HG03060 (cell line): Measurements from ENCODE around the gene SLC39A11.
"Not testable (repeated sequence)": the region's sequence is repeated elsewhere in the genome, so short reads cannot be mapped to it uniquely, and the experiment has no call there.

Experiments used
- ATAC-seq: cut with Tn5 transposase; IDR thresholded peaks from one replicate; pipeline ENCODE4 v1.9.1; 2021; ENCODE audit warnings: low read depth, moderate number of reproducible peaks; ENCODE audit not compliant: unreplicated experiment

The SLC39A11 gene

DNA sequence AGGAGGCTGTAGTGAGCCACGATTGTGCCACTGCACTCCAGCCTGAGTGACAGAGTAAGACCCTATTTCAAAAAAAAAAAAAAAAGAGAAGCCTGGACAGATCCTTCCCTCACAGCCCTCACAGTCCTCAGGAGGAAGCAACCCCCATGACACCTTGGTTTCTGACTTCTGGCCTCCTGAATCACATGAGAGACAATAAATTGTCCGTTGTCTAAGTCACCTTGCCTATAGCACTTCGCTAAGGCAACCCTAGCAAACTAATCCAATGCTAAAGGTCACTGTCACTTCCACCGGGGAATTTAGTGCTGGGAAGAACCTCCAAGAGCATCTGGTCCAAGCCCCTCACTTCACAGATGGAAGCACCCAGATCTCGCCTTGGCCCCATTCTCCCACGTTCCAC lies 18.9 kb upstream of the SLC39A11 start:
- no peak for ATAC-seq

GRCh38 chr17:73107191-73107590 lies 14.7 kb upstream of the SLC39A11 start:
- no peak for ATAC-seq

DNA sequence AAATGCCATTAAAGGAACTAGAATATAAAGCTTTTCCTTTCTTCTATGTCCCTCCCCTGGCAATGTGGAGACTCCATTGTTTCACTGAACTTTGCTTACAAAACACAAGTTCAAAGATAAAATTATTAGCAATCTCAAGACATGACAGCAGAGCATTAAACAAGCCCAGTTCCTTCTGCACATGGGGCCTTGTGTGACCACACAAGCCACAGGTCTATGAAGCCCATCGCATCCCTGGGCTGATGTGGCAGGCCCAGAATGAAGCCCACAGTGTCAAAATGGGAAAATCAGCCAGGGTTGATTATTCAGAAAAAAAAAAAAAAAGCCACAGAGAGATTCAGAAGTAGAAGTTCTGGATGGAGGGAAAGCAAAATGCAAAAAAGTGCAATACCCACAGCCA lies 12.9 kb upstream of the SLC39A11 start:
- ATAC-seq = no peak

- no peak for ATAC-seq
Measured at GRCh38 chr17:73104450-73104849, 12.0 kb upstream of the SLC39A11 start.

- ATAC-seq = no peak
Measured at GRCh38 chr17:73103641-73104335, 11.3 kb upstream of the SLC39A11 start.

DNA sequence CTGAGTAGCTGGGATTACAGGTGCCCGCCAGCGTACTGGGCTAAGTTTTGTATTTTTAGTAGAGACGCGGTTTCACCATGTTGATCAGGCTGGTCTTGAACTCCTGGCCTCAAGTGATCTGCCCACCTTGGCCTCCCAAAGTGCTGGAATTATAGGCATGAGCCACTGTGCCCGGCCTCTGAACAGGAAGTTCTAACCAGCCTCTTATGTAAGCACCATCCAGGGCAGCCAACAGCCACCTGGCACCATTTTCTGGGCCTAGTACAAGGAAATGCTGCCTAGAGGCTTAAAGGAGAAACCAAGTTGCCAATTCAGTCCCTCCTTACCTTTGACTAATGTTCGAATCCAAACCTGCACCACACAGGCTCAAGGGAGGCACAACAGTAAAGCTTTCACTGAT lies 8.5 kb upstream of the SLC39A11 start:
- no peak for ATAC-seq

DNA sequence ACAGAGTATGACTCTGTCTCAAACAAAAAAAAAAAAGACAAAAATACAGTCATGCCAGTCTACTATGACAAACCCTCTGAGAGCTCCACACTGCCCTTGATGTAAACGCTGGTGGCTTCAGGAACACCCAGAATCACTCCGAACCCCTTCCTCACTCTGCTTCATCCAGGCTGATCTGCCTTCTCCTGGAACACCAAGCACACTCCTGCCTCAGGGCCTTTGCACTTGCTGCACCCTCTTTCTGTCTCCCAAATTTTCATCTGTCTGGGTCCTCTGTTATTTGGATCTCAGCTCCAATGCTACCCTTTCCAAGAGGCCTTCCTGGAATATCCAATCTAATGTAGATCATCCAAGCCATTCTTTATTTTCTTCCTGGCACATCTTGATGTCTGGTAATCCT lies 7.9 kb upstream of the SLC39A11 start:
- no peak for ATAC-seq

- ATAC-seq = no peak
Measured at GRCh38 chr17:73099511-73099910, 7.0 kb upstream of the SLC39A11 start.

DNA sequence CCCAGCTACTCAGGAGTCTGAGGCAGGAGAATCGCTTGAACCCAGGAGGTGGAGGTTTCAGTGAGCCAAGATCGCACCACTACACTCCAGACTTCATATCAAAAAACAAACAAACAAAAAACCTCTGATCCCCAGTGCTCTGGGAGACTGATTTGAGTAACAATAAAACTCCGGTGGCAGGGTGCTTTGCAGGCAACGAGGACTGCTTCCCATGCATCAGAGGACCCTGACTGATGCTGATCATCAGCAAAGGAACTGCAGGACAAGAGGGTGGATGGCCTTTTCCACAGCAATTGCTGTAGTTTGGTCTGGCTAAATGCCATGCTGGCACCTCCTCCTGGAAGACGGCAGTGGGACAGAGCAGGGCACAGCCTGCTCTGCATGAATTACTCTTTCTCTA lies 6.4 kb upstream of the SLC39A11 start:
- ATAC-seq = no peak

- ATAC-seq = not testable (repeated sequence)
Measured at GRCh38 chr17:73097973-73098765, 5.7 kb upstream of the SLC39A11 start.

GRCh38 chr17:73096866-73097265 lies 4.4 kb upstream of the SLC39A11 start:
- ATAC-seq = no peak

- ATAC-seq = no peak
Measured at GRCh38 chr17:73096211-73096610, 3.7 kb upstream of the SLC39A11 start.

DNA sequence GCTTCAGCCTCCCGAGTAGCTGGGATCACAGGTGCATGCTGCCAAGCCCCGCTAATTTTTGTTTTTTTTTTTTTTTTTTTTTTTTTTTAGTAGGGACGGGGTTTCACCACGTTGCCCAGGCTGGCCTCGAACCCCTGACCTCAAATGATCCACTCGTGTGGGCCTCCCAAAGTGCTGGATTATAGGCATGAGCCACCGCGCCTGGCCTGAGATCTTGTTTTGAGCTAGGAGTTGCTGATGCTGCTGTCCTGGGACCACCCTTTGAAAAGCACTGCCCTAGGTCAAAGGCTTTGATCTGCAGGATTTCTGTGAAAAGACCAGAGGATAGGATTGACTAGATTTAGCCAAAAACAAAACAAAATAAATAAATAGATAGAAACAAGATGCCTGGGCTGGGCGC lies 798 bp upstream of the SLC39A11 start:
- no peak for ATAC-seq

- no peak for ATAC-seq
Measured at GRCh38 chr17:73091770-73092522, 542 bp downstream of the SLC39A11 start.

GRCh38 chr17:73091410-73091769 lies 1.1 kb downstream of the SLC39A11 start:
- ATAC-seq = no peak

GRCh38 chr17:73090396-73091202 lies 1.9 kb downstream of the SLC39A11 start:
- ATAC-seq = no peak

DNA sequence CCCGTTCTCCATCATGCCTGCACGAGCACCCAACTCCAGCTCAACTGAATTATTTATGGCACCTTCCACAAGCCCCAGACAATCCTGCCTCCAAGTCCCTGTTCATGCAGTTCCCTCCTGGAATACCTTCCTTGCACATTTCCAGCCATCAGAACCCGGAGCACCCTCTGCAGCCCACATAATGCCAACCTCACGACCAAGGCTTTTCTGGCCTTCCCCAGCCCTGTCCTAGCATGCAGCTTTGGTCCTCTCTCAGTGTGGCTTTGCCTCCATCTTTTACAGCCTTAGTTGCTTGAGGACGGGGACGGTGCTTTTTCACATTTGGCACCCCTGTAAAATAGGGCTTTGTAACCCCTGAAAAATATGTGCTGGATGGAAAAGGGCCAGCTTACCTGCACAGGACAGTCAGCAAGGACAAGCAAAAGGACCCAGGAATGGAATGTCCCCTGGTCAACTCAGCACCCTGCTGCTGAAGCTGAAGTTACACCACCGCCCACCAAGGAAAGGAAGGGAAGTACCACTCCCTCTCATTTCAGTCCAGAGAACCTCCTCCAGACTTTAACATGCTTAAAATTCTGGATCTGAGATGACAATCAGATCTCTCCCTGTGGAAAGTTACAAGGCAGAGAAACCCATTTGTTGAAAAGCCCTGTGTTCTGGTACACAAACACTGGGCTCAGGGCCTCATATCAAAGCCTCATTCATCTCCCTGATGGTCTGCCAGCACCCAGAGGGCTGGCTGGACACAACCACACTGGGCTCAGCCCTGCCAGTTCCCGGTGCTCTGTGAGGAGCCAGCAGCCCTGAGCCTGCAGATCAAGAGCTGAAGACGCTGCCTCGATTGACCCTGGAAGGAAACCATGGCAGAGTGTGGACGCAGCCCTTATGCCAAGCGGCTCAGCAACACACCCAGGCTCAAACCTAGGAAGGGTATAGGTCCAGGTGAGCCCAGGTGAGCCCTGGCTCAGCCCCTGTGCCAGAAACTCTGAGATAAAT lies 2.9 kb downstream of the SLC39A11 start:
- no peak for ATAC-seq

DNA sequence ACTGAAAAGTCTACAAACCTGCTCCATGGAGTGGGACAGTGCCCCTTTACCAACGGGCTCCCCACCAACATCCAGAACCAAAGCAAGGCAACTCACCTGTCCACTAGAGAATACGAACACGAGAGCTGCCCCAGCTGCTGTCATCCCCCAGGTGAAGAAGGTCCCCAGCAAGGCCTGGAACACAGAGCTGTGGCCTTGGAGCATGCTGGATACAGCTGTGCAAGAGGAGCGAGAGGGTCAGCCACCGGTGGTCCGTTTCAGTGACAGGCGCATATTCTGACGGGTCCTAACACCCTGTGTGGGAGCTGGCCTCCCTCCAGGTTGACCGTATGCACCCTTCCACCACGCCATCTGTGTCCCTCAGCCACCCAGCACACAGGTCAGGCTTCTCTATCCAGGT lies 3.9 kb downstream of the SLC39A11 start:
- no peak for ATAC-seq

DNA sequence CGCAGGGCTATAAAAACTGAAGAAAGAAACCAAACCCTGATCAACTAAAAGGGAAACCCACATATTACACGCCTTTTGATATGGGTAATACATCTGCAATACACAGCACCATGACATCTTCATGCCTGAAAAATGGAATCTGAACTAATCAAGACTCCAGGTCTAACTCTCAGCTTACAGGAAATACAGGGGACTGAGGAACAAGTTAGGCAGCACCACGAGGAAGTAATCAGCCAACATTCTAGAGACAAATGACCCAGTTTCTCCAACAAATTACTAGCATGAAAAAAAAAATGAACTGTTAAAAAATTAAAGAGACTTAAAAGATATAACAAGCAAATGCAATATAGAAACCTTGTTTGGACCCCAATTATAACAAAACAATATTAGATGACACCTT lies 9.1 kb downstream of the SLC39A11 start:
- no peak for ATAC-seq
